ENCODE measurements around the gene DHCR24. TPM values are rescaled to one million over a fixed set of nuclear protein-coding genes. Genes with fewer than 3 reads are reported as not detected.

Gene DHCR24
- total and polyA plus RNA-seq, 2 of the 13 experiments (the other 11 are each of a cell fraction or from before 2014, with no cell fraction given), result 374 to 448 TPM

- TF ChIP-seq KIAA2018 (CRISPR knock-in tag; IDR thresholded peaks at IDR 0.05; ENCODE audit: borderline replicate concordance) (no peak), TBX3 (IDR thresholded peaks at IDR 0.05; ENCODE audit: borderline replicate concordance) (peak; percentile 30; the same call in 1 of the 2 replicates), ZNF614 (CRISPR knock-in tag; IDR thresholded peaks at IDR 0.05; ENCODE audit: borderline replicate concordance) (no peak), REST (IDR thresholded peaks at IDR 0.05; ENCODE audit: borderline replicate concordance in 1 of 2, low read depth in 1 of 2, low read length in 2 of 2) (no peak), PAF1 (CRISPR knock-in tag; IDR thresholded peaks at IDR 0.05) (peak; percentile 54; the same call in 1 of the 2 replicates), ZNF263 (CRISPR knock-in tag; IDR thresholded peaks at IDR 0.05) (no peak)
These were observed 12.7 kb downstream of the DHCR24 start (continued) for GRCh38 chr1:54874079-54874830.

All from HepG2 (cell line).